Measurements from ENCODE around the gene EDN2. TPM values are rescaled to one million over a fixed set of nuclear protein-coding genes. Genes with fewer than 3 reads are reported as not detected.

The EDN2 gene
- total RNA-seq, 3 donors from 2014 or later: 2.3 to 3.8 TPM; not detected in 1

GRCh38 chr1:41438711-41439110 lies 45.8 kb downstream of the EDN2 start:
- no peak for TF ChIP-seq CTCF (IDR thresholded peaks at IDR 0.05)
- no peak for TF ChIP-seq POLR2AphosphoS5 (IDR thresholded peaks at IDR 0.05)
- TF ChIP-seq POLR2A (IDR thresholded peaks at IDR 0.05): no peak
- no peak overlapping the region for H3K27ac ChIP-seq
- no peak overlapping the region for H3K4me3 ChIP-seq
- H3K36me3 ChIP-seq: no peaks in the 10 kb centered on the region
- no peaks in the 10 kb centered on the region for H3K9me3 ChIP-seq
- no peaks in the 10 kb centered on the region for H3K27me3 ChIP-seq
- intact Hi-C loops (cut with DNase I; ENCODE audit: low total_unique reads): no loop called here
- DNase-seq (ENCODE audit: low spot score in 2 of 2): no peak
- H3K4me1 ChIP-seq: peaks cover 3 to 4% of the 10 kb centered on the region in 2 donors

DNA sequence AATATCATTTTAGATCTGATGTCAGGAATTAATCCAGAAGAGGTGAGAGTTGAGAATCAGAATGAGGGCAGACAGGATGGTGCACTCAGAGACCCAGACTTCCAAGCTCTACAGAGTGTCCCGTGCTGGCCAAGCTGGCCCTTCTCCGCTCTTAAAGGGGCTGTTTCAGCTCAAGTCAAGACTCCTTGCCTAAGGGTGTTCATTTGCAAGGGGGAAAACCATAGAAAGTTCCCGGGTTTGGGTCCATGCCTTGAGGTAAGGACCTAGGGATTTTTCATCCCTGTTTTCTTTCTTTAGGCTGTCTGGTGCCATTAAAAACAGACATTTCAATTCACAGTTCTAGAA lies 47.5 kb downstream of the EDN2 start:
- Histone ChIP-seq H3K36me3 (no peaks in the 10 kb centered on the region), H3K27me3 (no peaks in the 10 kb centered on the region), H3K27ac (no peak overlapping the region), H3K4me3 (no peak overlapping the region), H3K9me3 (no peaks in the 10 kb centered on the region), H3K4me1 (peaks cover 6 to 13% of the 10 kb centered on the region in 2 donors)
- DNase-seq (ENCODE audit: low spot score in 2 of 2): no peak
- no peak for TF ChIP-seq POLR2A (IDR thresholded peaks at IDR 0.05)
- no peak for TF ChIP-seq POLR2AphosphoS5 (IDR thresholded peaks at IDR 0.05)
- TF ChIP-seq CTCF (IDR thresholded peaks at IDR 0.05): no peak
- intact Hi-C loops (cut with DNase I; ENCODE audit: low total_unique reads): no loop called here

DNA sequence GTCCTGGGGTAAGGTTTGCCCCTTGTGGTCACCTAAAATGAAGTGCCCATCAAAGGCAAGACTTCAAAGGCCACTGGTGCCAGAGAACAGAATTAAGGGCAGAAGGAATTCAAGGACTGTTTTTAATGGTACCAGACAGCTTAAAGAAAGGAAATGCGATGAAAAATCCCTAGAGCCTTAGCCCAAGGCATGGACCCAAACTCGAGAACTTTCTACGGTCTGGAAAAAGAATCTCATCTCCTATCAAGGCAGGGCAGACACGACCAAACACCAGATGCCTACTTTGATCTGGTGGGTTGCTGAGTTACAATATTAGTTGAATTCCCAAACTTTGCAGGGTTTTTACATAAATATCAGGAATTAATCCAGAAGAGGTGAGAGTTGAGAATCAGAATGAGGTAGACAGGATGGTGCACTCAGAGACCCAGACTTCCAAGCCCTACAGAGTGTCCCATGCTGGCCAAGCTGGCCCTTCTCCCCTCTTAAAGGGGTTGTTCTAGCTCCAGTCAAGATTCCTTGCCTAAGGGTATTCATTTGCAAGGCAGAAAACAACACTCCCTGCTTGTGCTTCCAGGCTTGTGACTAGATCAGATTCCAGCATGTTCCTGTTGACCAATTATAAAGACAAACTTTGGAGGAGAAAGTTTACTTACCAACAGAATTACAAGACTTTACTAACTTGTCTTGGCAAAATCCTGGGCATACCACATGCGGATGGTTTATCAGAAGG lies 48.0 kb downstream of the EDN2 start:
- no peaks in the 10 kb centered on the region for H3K36me3 ChIP-seq
- H3K4me1 ChIP-seq: peaks cover 8 to 13% of the 10 kb centered on the region in 2 donors
- no peak for DNase-seq (ENCODE audit: low spot score in 2 of 2)
- H3K9me3 ChIP-seq: no peaks in the 10 kb centered on the region
- no peak for TF ChIP-seq POLR2AphosphoS5 (IDR thresholded peaks at IDR 0.05)
- intact Hi-C loops (cut with DNase I; ENCODE audit: low total_unique reads): no loop called here
- H3K27me3 ChIP-seq: no peaks in the 10 kb centered on the region
- H3K27ac ChIP-seq: no peak overlapping the region
- no peak overlapping the region for H3K4me3 ChIP-seq

- intact Hi-C loops (cut with DNase I; ENCODE audit: low total_unique reads): no loop called here
- Histone ChIP-seq H3K4me1 (peaks cover 8 to 13% of the 10 kb centered on the region in 2 donors), H3K27ac (no peak overlapping the region), H3K27me3 (no peaks in the 10 kb centered on the region), H3K36me3 (no peaks in the 10 kb centered on the region), H3K4me3 (no peak overlapping the region), H3K9me3 (no peaks in the 10 kb centered on the region)
- DNase-seq (ENCODE audit: low spot score in 2 of 2): no peak
- TF ChIP-seq POLR2AphosphoS5 (IDR thresholded peaks at IDR 0.05) (no peak), POLR2A (IDR thresholded peaks at IDR 0.05) (no peak), CTCF (IDR thresholded peaks at IDR 0.05) (no peak)
These were observed 48.8 kb downstream of the EDN2 start for GRCh38 chr1:41435570-41436178.

DNA sequence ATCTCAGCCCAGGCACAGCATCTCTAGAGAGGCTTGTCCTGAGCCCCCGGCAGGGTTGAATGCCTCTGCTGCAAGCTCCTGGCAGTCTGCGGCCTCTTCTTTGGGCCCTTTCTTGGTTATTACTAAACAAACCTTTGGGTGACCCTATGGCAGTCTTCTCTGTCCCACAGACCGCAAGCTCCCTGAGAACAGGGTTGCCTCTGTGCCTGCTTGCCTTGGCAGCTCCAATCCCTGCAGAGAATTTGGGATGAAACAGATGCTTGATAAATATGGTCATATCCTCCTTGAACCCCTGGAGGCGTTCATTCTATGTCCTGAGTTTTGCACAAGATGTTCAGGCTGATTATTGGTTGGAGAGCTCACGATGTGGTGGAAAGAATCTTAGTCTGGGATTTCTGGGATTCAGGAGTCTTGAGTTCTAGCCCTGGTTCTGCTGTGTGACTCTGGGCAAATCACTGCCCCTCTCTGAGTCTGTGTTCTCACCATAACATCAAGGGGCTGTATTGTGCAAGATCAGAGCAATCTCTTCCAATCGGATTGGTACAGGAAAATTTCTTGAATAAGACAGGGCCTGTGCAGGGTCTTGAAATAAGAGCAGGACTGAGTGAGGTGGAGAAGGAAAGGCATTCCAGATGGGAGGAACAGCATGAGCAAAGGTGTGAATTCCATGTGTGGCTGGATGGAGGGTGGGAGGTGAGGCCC lies 49.6 kb downstream of the EDN2 start:
- Histone ChIP-seq H3K27ac (no peak overlapping the region), H3K9me3 (no peaks in the 10 kb centered on the region), H3K4me3 (no peak overlapping the region), H3K36me3 (no peaks in the 10 kb centered on the region), H3K27me3 (no peaks in the 10 kb centered on the region), H3K4me1 (peaks cover 8 to 13% of the 10 kb centered on the region in 2 donors)
- TF ChIP-seq CTCF (IDR thresholded peaks at IDR 0.05) (no peak), POLR2AphosphoS5 (IDR thresholded peaks at IDR 0.05) (no peak), POLR2A (IDR thresholded peaks at IDR 0.05) (no peak)
- intact Hi-C loops (cut with DNase I; ENCODE audit: low total_unique reads): no loop called here
- DNase-seq (ENCODE audit: low spot score in 2 of 2): no peak

Measured in breast epithelium (tissue), 4 donors.